ENCODE measurements around the gene C2CD2L. TPM values are rescaled to one million over a fixed set of nuclear protein-coding genes. Genes with fewer than 3 reads are reported as not detected.

Gene C2CD2L
- total and polyA plus RNA-seq, 2 of the 4 experiments (the other 2 are of a cell fraction), result 2.2 to 8.7 TPM

GRCh38 chr11:119085437-119085847, 21.7 kb upstream of the C2CD2L start:
- intact Hi-C loops (cut with micrococcal nuclease), result loop anchor here (1.0 kb wide), 1 partner anchor 9 kb away; no protein-coding TSS in a partner anchor

More at GRCh38 chr11:119085437-119085847, 21.7 kb upstream of the C2CD2L start:
- peak overlapping the region; percentile 58 for H4K5ac ChIP-seq (ENCODE audit: low read depth, low read length)
- H3K9me1 ChIP-seq (ENCODE audit: insufficient read depth, low read length), result peaks cover 9% of the 10 kb centered on the region; the same call in 1 of the 2 replicates
- peaks cover 18% of the 10 kb centered on the region for H3K36me3 ChIP-seq (ENCODE audit: control insufficient read depth, insufficient read depth, low read length)
- H3K23ac ChIP-seq (ENCODE audit: low read depth, low read length), result peak overlapping the region; percentile 91
- TF ChIP-seq MXI1 (IDR thresholded peaks at IDR 0.05; ENCODE audit: borderline replicate concordance, low read depth, low read length) (no peak), MAZ (IDR thresholded peaks at IDR 0.05; ENCODE audit: borderline replicate concordance, low read depth, low read length) (no peak), CEBPB (IDR thresholded peaks at IDR 0.05; ENCODE audit: low read depth, low read length) (no peak), BHLHE40 (IDR thresholded peaks at IDR 0.05; ENCODE audit: low read depth, low read length) (no peak), FOS (IDR thresholded peaks at IDR 0.05; ENCODE audit: low read depth, low read length) (no peak), CTCF (conservative IDR thresholded peaks at IDR 0.05; ENCODE audit: low read depth, low read length) (no peak), RAD21 (IDR thresholded peaks at IDR 0.05; ENCODE audit: low read length) (no peak), MAFK (IDR thresholded peaks at IDR 0.05; ENCODE audit: low read depth, low read length) (no peak), NFE2L2 (IDR thresholded peaks at IDR 0.05; ENCODE audit: low read depth, low read length) (no peak), RCOR1 (IDR thresholded peaks at IDR 0.05; ENCODE audit: insufficient replicate concordance, low read length) (no peak), RFX5 (IDR thresholded peaks at IDR 0.05; ENCODE audit: low read depth, low read length) (no peak), POLR2A (IDR thresholded peaks at IDR 0.05; ENCODE audit: low read depth, low read length) (no peak), CHD1 (IDR thresholded peaks at IDR 0.05; ENCODE audit: low read depth, low read length) (no peak), SMC3 (IDR thresholded peaks at IDR 0.05; ENCODE audit: low read depth, low read length) (no peak)
- TF ChIP-seq, protein P1, sequence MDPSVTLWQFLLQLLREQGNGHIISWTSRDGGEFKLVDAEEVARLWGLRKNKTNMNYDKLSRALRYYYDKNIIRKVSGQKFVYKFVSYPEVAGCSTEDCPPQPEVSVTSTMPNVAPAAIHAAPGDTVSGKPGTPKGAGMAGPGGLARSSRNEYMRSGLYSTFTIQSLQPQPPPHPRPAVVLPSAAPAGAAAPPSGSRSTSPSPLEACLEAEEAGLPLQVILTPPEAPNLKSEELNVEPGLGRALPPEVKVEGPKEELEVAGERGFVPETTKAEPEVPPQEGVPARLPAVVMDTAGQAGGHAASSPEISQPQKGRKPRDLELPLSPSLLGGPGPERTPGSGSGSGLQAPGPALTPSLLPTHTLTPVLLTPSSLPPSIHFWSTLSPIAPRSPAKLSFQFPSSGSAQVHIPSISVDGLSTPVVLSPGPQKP (IDR thresholded peaks at IDR 0.05; ENCODE audit: borderline replicate concordance, low read depth, low read length), result no peak
- TF ChIP-seq, protein P2, sequence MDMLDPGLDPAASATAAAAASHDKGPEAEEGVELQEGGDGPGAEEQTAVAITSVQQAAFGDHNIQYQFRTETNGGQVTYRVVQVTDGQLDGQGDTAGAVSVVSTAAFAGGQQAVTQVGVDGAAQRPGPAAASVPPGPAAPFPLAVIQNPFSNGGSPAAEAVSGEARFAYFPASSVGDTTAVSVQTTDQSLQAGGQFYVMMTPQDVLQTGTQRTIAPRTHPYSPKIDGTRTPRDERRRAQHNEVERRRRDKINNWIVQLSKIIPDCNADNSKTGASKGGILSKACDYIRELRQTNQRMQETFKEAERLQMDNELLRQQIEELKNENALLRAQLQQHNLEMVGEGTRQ (IDR thresholded peaks at IDR 0.05; ENCODE audit: low read depth, low read length), result no peak
- WGBS, 2 experiments (ENCODE audit: extremely low coverage in 2 of 2, insufficient read length in 1 of 2), result 0% methylated on average over 5 of the region's 13 CpGs; no CpG with 5 or more reads in 1 of the 2 experiments
- H2AFZ ChIP-seq (replicated peaks; ENCODE audit: low read length, poor library complexity), result peak overlapping the region; percentile 92
- ChIA-PET POLR2A (ENCODE audit: unreplicated experiment) (interaction anchor here (0.6 to 1.6 kb wide), 8 partner anchors 8 to 604 kb away, joined by 3 to 11 read pairs (median 5); partner anchors contain the start of gene VPS11), CTCF (interaction anchor here (0.7 kb wide), 2 partner anchors 17 to 120 kb away, joined by 3 to 6 read pairs; no protein-coding TSS in a partner anchor)
- dilution Hi-C loops (cut with HindIII; ENCODE audit: low sequenced_read_pairs, unreplicated experiment), result no loop called here
- peak overlapping the region; percentile 66 for H2BK5ac ChIP-seq (ENCODE audit: low read depth, low read length, poor library complexity, severe bottlenecking)
- peaks cover 5% of the 10 kb centered on the region for H3K4me1 ChIP-seq (ENCODE audit: control insufficient read depth, insufficient read depth, low read length)
- peak overlapping the region; percentile 82 for H2AK5ac ChIP-seq (ENCODE audit: low read depth, low read length)
- H4K20me1 ChIP-seq (ENCODE audit: insufficient read depth, low read length), result no peaks in the 10 kb centered on the region
- in situ Hi-C loops (cut with MboI; ENCODE audit: low sequenced_read_pairs), result no loop called here
- H2AK9ac ChIP-seq (replicated peaks; ENCODE audit: low read depth, low read length, poor library complexity), result peak overlapping the region; percentile 92
- peak overlapping the region; percentile 80 for H3K27ac ChIP-seq (ENCODE audit: insufficient read depth, low read length)
- no peaks in the 10 kb centered on the region for H3K9me3 ChIP-seq (ENCODE audit: control insufficient read depth, insufficient read depth, low read length)
- peak overlapping the region; percentile 94 for H3K14ac ChIP-seq (replicated peaks; ENCODE audit: low read depth, low read length)
- H3K79me1 ChIP-seq (ENCODE audit: low read depth in 1 of 2, low read length in 2 of 2), result peaks cover 26 to 29% of the 10 kb centered on the region in 2 experiments; a peak in 3 of 4 replicates
- peak overlapping the region; percentile 59 for H3K56ac ChIP-seq (ENCODE audit: extremely low read depth, insufficient read depth, low read length)
- BruUV-seq (replicated peaks), result TSS peak; percentile 37
- peak overlapping the region; percentile 74 for H3K4me3 ChIP-seq (ENCODE audit: insufficient read depth, low read depth, low read length)
- no peaks in the 10 kb centered on the region for H3K27me3 ChIP-seq (ENCODE audit: control insufficient read depth, insufficient read depth, low read length)
- peak overlapping the region; percentile 81 for H3K4me2 ChIP-seq (ENCODE audit: low read depth, low read length)
- ATAC-seq (ENCODE audit: low read depth), result peak; percentile 25
- H3K18ac ChIP-seq (ENCODE audit: low read depth, low read length), result no peak overlapping the region
- H3K9ac ChIP-seq (ENCODE audit: low read depth, low read length), result peak overlapping the region; percentile 82
- peak overlapping the region; percentile 56; the same call in 1 of the 2 replicates for H4K91ac ChIP-seq (ENCODE audit: insufficient read depth, low read depth, low read length)
- no peak for DNase-seq
- peak overlapping the region; percentile 37 to 90 for H4K8ac ChIP-seq (ENCODE audit: low read depth in 2 of 2, low read length in 2 of 2)
- H2BK20ac ChIP-seq (ENCODE audit: low read depth, low read length), result no peak overlapping the region
- H2BK120ac ChIP-seq (ENCODE audit: low read depth, low read length), result peak overlapping the region; percentile 54; the same call in 1 of the 2 replicates
- H3K4ac ChIP-seq (ENCODE audit: low read depth, low read length), result peak overlapping the region; percentile 94
- no peak overlapping the region; the same call in 2 of the 3 replicates for H2BK15ac ChIP-seq (ENCODE audit: low read depth, low read length)
